GM23248 (cell line): ENCODE results near the gene PALM. TPM values are rescaled to one million over a fixed set of nuclear protein-coding genes. Genes with fewer than 3 reads are reported as not detected.

Experiments used
- DNase-seq: peaks from one replicate; pipeline ENCODE4 v3.0.0-alpha.2; 2015
- H2AFZ ChIP-seq: fragments of 200-600 bp; sonication (generic); 2 replicates; pipeline ENCODE4 v1.6.1; 2016; ENCODE audit warnings: antibody characterized with exemption
- H3F3A ChIP-seq: fragments of 200-600 bp; sonication (generic); 2 replicates; pipeline ENCODE4 v1.6.1; 2016; ENCODE audit warnings: mild to moderate bottlenecking, antibody characterized with exemption, mixed run types; ENCODE audit not compliant: insufficient read depth
- H3K27ac ChIP-seq: fragments of 200-600 bp; sonication (generic); 2 replicates; pipeline ENCODE4 v1.5.1; 2016; ENCODE audit warnings: mild to moderate bottlenecking
- H3K27me3 ChIP-seq: fragments of 200-600 bp; sonication (generic); replicated peaks from 2 replicates; pipeline ENCODE4 v1.6.1; 2016; ENCODE audit warnings: mild to moderate bottlenecking; ENCODE audit not compliant: insufficient read depth
- H3K36me3 ChIP-seq: fragments of 200-600 bp; sonication (generic); 2 replicates; pipeline ENCODE4 v1.6.1; 2016; ENCODE audit warnings: low read depth, mild to moderate bottlenecking
- H3K4me1 ChIP-seq: fragments of 200-600 bp; sonication (generic); 2 replicates; pipeline ENCODE4 v1.6.1; 2016; ENCODE audit warnings: mild to moderate bottlenecking; ENCODE audit not compliant: insufficient read depth
- H3K4me2 ChIP-seq: fragments of 200-600 bp; sonication (generic); one replicate; pipeline ENCODE4 v1.6.1; 2016; ENCODE audit warnings: mild to moderate bottlenecking; ENCODE audit not compliant: unreplicated experiment
- H3K4me3 ChIP-seq: fragments of 200-600 bp; sonication (generic); 2 replicates; pipeline ENCODE4 v1.5.1; 2016; ENCODE audit warnings: mild to moderate bottlenecking
- H3K79me2 ChIP-seq: fragments of 200-600 bp; sonication (generic); 2 replicates; pipeline ENCODE4 v1.6.1; 2016; ENCODE audit warnings: mild to moderate bottlenecking; ENCODE audit not compliant: insufficient read depth
- H3K9ac ChIP-seq: fragments of 200-600 bp; sonication (generic); 2 replicates; pipeline ENCODE4 v1.6.1; 2016; ENCODE audit warnings: mild to moderate bottlenecking
- H3K9me2 ChIP-seq: fragments of 200-600 bp; sonication (generic); 2 replicates; pipeline ENCODE4 v1.6.1; 2016; ENCODE audit warnings: mixed run types, mild to moderate bottlenecking, moderate library complexity; ENCODE audit not compliant: insufficient read depth
- H3K9me3 ChIP-seq: fragments of 200-600 bp; sonication (generic); one replicate; pipeline ENCODE4 v1.6.1; 2017; ENCODE audit warnings: low read depth
- H4K20me1 ChIP-seq: fragments of 200-600 bp; sonication (generic); 2 replicates; pipeline ENCODE4 v1.6.0; 2016; ENCODE audit not compliant: insufficient read depth
- EZH2 ChIP-seq: fragments of 200-600 bp; sonication (generic); IDR thresholded peaks from 2 replicates; pipeline ENCODE4 v1.6.1; 2018; ENCODE audit warnings: antibody characterized with exemption, mild to moderate bottlenecking; ENCODE audit not compliant: insufficient read depth, poor library complexity, severe bottlenecking
- EZH2phosphoT487 ChIP-seq: fragments of 200-600 bp; sonication (generic); IDR thresholded peaks from 2 replicates; pipeline ENCODE4 v1.6.1; 2018; ENCODE audit warnings: antibody characterized with exemption, moderate library complexity, mild to moderate bottlenecking, low read depth; ENCODE audit not compliant: insufficient read depth
- WGBS, 2 experiments: methylation state at CpG; one replicate each; pipeline ENCODE4 v1.1.6; 2015 to 2017; ENCODE audit warnings: low lambda C conversion rate in 2 of 2, low coverage in 1 of 2; ENCODE audit errors: missing lambda C conversion rate in 2 of 2; 5-methylcytosine and 5-hydroxymethylcytosine counted together
- in situ Hi-C: fragments of 300-500 bp; cut with MboI; formaldehyde crosslinking; loops from 2 replicates; pipeline ENCODE4 v1.15.0; 2020
- polyA plus RNA-seq: library from polyadenylated mRNA; unstranded; fragments of >200 nt; fragmentation: Nextera tagmentation; extraction: Ambion mirVana; gene quantifications from 2 replicates; pipeline ENCODE4 v1.2.1, GENCODE V29; 2016
- total RNA-seq: library from RNA; depleted of rRNA; stranded (reverse); fragments of >200 nt; shearing (Covaris generic); gene quantifications from 2 replicates; pipeline ENCODE4 v1.2.3, GENCODE V29; 2014

PALM gene
- total and polyA plus RNA-seq, 2 experiments from 2014 or later: 0.36 to 2.7 TPM

- H3K27ac ChIP-seq: no peak overlapping the region
- no peaks in the 10 kb centered on the region for H4K20me1 ChIP-seq
- no peaks in the 10 kb centered on the region for H3K9me2 ChIP-seq
- in situ Hi-C loops: no loop called here
- no peaks in the 10 kb centered on the region for H3K4me1 ChIP-seq
- no peak for DNase-seq
- no peak overlapping the region for H3K4me2 ChIP-seq
- no peak overlapping the region for H3K9ac ChIP-seq
- no peak overlapping the region for H3K4me3 ChIP-seq
- no peaks in the 10 kb centered on the region for H3K9me3 ChIP-seq
- no peaks in the 10 kb centered on the region for H3K36me3 ChIP-seq
- WGBS, 2 experiments: 4 to 5% methylated on average over 9 to 27 of the region's 27 CpGs
- peak; percentile 6 for TF ChIP-seq EZH2
- no peak for TF ChIP-seq EZH2phosphoT487
- peaks cover 7% of the 10 kb centered on the region; the same call in 1 of the 2 replicates for H3F3A ChIP-seq
- H2AFZ ChIP-seq: no peak overlapping the region
- no peaks in the 10 kb centered on the region for H3K79me2 ChIP-seq
- H3K27me3 ChIP-seq: peaks cover 15% of the 10 kb centered on the region; the same call in 1 of the 2 replicates
These were observed 1.3 kb downstream of the PALM start for GRCh38 chr19:709965-710571.

- DNase-seq: no peak
- H3K9ac ChIP-seq: no peak overlapping the region
- WGBS, 2 experiments: 11 to 16% methylated on average over 19 of the region's 21 CpGs
- in situ Hi-C loops: no loop called here
- H3K27ac ChIP-seq: no peak overlapping the region
- H3K4me2 ChIP-seq: no peak overlapping the region
- no peak for TF ChIP-seq EZH2
- no peak for TF ChIP-seq EZH2phosphoT487
- H2AFZ ChIP-seq: no peak overlapping the region
- peaks cover 15% of the 10 kb centered on the region; the same call in 1 of the 2 replicates for H3K27me3 ChIP-seq
- H3K36me3 ChIP-seq: no peaks in the 10 kb centered on the region
- no peaks in the 10 kb centered on the region for H3K9me3 ChIP-seq
- no peak overlapping the region for H3K4me3 ChIP-seq
- no peaks in the 10 kb centered on the region for H3K4me1 ChIP-seq
- peaks cover 7% of the 10 kb centered on the region; the same call in 1 of the 2 replicates for H3F3A ChIP-seq
- no peaks in the 10 kb centered on the region for H3K9me2 ChIP-seq
- no peaks in the 10 kb centered on the region for H4K20me1 ChIP-seq
- no peaks in the 10 kb centered on the region for H3K79me2 ChIP-seq
These were observed 2.0 kb downstream of the PALM start for GRCh38 chr19:710767-711166.

GRCh38 chr19:711254-711653 is 2.5 kb downstream of the PALM start:
- peaks cover 15% of the 10 kb centered on the region; the same call in 1 of the 2 replicates for H3K27me3 ChIP-seq
- no peaks in the 10 kb centered on the region for H4K20me1 ChIP-seq
- H3K9ac ChIP-seq: no peak overlapping the region
- no peaks in the 10 kb centered on the region for H3K4me1 ChIP-seq
- H3K36me3 ChIP-seq: no peaks in the 10 kb centered on the region
- H2AFZ ChIP-seq: no peak overlapping the region
- no peaks in the 10 kb centered on the region for H3K9me2 ChIP-seq
- 76 to 93% methylated on average over 7 to 8 of the region's 8 CpGs for WGBS, 2 experiments
- H3K4me3 ChIP-seq: no peak overlapping the region
- peaks cover 7% of the 10 kb centered on the region; the same call in 1 of the 2 replicates for H3F3A ChIP-seq
- in situ Hi-C loops: no loop called here
- no peak overlapping the region for H3K27ac ChIP-seq
- TF ChIP-seq EZH2phosphoT487 (no peak), EZH2 (peak; percentile 9)
- no peaks in the 10 kb centered on the region for H3K9me3 ChIP-seq
- DNase-seq: no peak
- H3K4me2 ChIP-seq: no peak overlapping the region
- H3K79me2 ChIP-seq: no peaks in the 10 kb centered on the region

GRCh38 chr19:715347-715746 is 6.6 kb downstream of the PALM start:
- Histone ChIP-seq H3K27ac (no peak overlapping the region), H3K36me3 (no peaks in the 10 kb centered on the region), H2AFZ (no peak overlapping the region), H3K4me2 (no peak overlapping the region), H3K27me3 (peaks cover 5% of the 10 kb centered on the region; the same call in 1 of the 2 replicates), H3K4me3 (no peak overlapping the region), H3K9me3 (no peaks in the 10 kb centered on the region), H3K79me2 (no peaks in the 10 kb centered on the region), H4K20me1 (no peaks in the 10 kb centered on the region), H3F3A (no peaks in the 10 kb centered on the region), H3K9ac (no peak overlapping the region), H3K4me1 (no peaks in the 10 kb centered on the region), H3K9me2 (no peaks in the 10 kb centered on the region)
- WGBS, 2 experiments: 71 to 75% methylated on average over 3 of the region's 3 CpGs
- no peak for DNase-seq
- TF ChIP-seq EZH2: no peak
- TF ChIP-seq EZH2phosphoT487: no peak
- in situ Hi-C loops: no loop called here
